SIG-M5 treated with dmso at 0.1 percent for 504 hours (cell line): Measurements from ENCODE around the gene XAGE3.
"Not testable (repeated sequence)": the region's sequence is repeated elsewhere in the genome, so short reads cannot be mapped to it uniquely, and the experiment has no call there.

ENCODE experiments used
- DNase-seq: peaks from one replicate; lab custom pipeline; 2025; ENCODE audit not compliant: unreplicated experiment; lab: John Stamatoyannopoulos, UW

Gene XAGE3, protein sequence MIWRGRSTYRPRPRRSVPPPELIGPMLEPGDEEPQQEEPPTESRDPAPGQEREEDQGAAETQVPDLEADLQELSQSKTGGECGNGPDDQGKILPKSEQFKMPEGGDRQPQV

DNA sequence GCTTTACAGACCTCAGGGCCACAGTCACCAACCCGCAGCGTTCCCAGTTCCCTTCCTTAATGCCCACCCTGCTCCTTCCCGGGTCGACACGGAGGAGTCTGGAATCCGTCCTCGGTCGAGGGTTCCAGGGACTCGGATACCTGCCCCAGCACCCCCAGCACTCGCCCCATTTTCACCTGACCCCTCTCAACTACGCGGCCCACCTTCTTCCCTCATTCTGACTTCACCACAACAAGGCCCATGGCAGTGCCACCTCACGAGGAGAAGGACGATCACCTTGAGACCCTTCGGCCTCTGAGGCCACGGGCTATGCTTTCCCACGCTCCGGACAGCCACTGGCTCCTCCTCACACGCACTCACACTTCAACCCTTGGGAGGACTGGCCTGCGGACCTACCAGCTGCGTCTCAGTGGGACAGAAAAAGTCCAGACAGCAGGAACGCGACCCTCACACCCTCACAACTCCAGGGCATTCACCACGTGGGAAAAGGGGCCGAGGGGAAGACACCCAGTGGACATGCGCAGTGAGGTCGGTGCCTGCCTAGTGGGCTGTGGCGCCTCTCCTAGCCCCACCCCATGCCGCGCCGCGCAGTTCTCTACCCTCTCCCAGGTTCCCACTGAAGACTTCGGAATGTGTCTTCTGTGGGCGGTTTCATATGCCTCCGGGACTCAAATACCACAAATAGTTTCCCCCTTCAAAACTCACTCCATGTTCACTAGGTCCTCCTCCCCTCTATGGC lies at the start of gene XAGE3:
Gene XAGE3, minus strand, starts transcription at position 474 of the 739 bp plus-strand sequence. CDS start 950 bp downstream, outside the sequence.
- no peak for DNase-seq

DNA sequence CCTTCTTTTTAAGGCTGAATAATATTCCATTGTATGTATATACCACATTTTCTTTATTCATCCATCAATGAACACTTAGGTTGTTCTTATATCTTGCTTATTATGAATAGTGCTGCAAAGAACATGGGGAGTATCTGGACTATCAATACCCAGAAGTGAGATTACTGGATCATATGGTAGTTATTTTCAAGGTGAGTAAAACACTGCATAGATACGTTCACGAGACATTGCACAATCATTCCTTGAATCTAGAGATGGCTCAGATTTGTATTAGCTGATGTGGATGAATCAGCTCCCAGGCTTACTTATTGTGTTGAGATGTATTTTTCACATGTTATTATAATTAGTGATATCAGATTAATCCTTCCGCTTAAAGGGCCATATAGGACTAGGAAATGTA lies 46.8 kb upstream of the XAGE3 start:
- DNase-seq = not testable (repeated sequence)

DNA sequence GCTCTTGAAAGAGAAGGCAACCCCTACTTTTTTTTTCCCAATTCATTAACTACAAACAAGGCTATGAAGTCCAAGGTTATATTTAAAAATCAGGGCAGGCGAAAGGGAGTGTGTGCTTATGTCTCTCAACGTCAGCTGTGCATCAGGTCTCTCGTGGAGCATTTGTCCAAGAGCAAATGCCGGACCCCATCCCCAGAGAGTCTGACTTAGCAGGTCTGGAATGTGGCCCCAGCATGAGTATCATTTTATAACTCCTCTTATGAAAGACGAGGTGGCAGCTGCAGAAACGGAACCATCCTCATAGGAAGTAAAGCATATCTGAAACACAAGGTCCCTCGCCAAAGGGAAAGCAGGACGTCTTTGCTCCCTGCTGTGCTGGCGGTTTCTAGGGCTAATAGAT lies 45.8 kb upstream of the XAGE3 start:
- DNase-seq = not testable (repeated sequence)

DNA sequence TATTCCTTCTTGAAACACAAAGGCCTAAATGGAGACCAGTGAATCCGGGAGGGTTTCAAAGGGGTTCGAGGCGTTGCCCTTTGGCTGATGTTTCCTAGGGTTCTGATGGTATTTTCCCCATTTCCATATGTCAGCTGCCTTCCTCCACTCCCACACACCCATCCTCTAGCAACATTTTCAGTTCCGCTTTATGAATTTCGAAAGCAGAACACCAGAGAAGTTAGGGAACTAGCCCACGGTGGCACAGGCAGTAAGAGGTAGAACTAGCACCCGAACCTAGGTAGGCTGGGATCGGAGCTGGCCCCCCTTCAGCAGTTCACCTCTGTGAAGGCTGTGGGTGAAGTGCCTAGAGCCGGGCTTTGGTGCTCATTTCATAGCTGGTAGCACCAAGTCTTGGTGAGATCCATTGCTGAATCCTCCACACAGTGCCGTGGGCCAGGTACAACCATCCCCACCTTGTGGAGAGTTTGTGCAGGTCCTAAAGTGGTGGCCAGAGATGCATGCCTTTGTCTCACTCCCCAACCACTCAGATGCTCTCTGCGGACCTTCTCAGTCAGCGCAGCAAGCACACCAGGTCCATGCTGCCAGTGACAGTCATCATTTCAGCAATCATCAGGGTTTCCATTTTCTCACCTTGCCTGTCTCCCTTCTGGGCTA lies 41.6 kb upstream of the XAGE3 start:
- not testable (repeated sequence) for DNase-seq

DNA sequence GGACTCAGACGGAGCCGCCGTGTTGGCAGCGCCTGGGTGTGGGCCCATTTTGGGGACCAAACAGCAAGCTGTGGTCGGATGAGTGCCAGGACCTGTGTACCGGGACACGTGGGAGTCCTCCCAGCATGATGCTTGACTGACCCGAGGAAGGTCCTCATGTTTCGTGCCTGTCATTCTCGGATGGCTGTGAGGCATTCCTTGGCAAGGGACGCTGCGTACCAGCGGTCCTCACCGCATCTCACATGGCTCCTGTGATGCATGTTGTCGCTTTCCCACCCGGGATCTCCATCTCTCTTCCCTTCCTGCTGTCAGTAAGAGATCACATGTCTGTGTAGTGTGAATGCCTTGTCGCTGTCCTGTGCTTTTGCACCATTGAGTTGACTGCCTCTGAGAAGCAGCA lies 40.0 kb upstream of the XAGE3 start:
- not testable (repeated sequence) for DNase-seq

DNA sequence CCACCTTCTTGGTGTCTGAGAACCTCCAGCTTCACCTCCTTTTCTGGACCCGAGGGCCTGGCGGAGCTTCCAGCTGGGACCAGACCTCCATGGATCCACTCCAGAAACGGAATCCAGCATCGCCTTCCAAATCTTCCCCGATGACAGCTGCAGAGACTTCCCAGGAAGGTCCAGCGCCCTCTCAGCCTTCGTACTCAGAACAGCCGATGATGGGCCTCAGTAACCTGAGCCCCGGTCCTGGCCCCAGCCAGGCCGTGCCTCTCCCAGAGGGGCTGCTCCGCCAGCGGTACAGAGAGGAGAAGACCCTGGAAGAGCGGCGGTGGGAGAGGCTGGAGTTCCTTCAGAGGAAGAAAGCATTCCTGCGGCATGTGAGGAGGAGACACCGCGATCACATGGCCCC lies 39.3 kb upstream of the XAGE3 start:
- DNase-seq = not testable (repeated sequence)

DNA sequence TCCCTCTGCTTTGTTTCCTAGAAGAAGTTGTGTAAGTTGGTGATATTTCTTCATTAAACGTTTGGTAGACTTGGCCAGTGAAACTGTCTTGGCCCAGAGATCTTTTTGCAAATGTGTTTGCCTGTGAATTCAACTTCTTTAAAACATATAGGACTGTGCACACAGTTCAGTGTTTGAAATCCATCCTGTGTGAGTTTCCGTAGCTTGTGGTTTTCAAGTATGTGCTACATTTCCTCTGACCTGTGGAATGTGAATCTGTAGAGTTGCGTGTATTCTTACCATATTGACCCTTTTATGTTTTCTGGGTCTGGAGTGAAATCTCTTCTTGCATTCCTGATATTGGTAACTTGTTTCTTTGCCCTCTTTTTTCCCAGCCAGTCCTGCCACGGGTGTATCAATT lies 38.2 kb upstream of the XAGE3 start:
- DNase-seq = not testable (repeated sequence)

DNA sequence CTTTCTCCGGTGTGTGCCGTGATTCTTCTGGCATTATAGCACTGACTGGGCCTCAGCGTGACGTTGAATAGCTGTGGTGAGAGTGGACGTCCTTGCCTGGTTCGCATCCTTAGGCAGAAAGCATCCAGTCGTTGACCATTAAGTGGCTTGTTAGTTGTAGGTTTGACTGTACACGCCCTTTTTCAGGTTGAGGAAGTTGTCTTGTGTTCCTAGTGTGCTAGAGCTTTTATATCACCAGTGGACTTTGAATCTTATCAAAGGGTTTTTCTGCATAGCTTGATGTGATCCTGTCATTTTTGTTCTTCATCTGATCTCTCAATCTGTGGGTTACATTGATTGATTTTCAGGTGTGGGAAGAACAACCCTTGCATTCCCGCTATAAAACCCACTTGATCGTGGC lies 37.6 kb upstream of the XAGE3 start:
- DNase-seq = not testable (repeated sequence)

DNA sequence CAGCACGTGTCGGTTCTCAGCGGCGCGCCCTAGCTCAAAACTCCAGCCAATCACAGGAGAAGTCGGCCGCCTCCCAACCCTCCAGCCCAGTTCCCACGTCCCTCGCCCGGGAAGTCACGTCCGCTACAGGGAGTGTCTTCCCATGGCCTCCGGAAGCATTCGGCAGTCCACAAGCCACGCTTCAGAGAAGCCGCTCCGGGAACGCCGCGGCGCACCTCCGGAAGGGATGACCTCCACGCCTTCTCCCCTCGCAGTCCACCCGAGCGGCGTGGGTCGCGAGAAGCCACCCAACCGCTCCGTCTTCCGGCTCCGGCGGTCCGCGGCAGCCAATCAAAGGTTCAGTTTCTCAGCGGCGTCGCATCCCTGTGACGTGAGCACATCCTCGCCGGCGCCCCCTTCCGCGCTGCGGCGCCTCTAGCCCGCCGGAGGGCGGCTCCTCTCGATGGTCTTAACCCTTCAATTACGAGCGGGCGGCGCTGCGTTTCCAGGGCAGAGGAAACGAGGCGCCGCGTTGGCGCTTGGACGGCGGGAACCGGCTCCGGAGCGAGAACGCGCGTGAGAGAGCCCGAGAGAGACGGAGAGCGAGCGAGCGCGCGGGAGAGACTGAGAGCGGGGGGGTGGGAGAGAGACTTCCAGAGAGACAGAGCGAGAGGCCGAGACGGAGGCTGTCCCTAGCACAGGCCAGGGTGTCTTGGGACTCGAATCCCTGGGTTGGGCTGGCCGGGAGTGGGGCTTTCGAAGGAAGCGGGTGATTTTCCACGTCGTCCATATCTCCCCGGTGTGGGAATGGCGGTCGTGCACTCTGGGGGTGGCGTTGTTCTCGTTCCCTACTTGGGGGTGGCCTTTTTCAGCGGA lies 29.2 kb upstream of the XAGE3 start, which contains the start of gene FAM156B:
Gene FAM156B, plus strand, starts transcription at position 476 of the 855 bp plus-strand sequence. CDS start 9,896 bp downstream, outside the sequence.
- DNase-seq = not testable (repeated sequence)

DNA sequence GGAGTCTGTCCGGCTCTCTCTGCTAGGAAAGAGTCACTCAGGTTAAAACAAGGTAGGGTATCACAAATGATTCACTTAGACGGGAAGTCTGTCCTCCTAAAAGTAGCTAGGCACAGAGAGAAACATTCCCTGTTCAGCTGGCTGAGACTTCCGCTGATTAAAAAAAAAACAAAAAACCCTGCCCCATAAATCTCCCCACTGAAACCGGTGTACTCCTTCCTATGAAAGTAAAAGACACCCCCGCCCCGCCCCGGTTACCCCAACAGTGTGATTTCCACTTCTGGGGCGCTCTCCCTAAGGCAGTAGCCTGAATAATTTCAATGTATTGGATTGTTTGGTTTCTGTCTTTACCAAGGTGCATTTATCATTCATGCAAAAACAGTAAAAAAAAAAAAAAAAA lies 28.6 kb upstream of the XAGE3 start:
- DNase-seq = not testable (repeated sequence)

DNA sequence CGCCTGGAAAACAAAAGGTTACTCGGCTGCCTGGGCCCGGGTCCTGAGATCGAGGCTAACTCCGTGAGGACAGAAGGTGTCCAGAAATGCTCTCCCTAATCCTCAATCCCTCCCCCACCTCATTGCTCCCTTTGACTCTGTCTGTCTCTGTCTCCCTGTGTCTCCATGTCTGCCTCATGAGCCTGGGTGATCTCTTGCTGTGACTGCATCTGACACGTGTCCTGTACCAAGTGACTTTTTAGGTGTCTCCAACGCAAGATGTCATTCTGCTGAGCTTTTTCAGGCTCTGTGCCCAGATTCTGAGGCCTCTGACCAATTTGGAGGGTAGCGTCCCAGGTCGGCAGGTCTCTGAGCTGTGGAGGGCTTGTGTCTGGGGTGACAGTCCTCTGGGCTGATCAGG lies 20.2 kb upstream of the XAGE3 start:
- DNase-seq = not testable (repeated sequence)

DNA sequence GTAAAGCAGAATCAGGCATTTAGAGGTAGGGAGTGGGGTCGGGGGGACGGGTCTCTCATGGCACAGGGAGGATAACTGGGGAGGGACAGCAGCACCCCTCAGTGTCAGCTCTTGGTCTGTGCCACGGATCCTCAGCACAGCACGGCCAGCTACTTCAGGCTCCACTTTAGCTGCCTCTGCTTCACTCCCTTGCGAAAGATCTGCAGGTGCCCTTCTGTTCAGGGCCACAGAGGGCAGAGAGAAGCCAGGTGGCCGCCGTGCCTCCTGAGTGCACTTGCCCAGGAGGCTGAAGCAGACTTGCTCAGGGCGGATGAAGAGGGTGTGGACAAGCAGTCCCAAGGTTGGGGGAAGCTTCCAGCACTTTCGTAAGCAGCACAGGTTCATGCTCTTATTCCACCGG lies 19.6 kb upstream of the XAGE3 start:
- DNase-seq = not testable (repeated sequence)

DNA sequence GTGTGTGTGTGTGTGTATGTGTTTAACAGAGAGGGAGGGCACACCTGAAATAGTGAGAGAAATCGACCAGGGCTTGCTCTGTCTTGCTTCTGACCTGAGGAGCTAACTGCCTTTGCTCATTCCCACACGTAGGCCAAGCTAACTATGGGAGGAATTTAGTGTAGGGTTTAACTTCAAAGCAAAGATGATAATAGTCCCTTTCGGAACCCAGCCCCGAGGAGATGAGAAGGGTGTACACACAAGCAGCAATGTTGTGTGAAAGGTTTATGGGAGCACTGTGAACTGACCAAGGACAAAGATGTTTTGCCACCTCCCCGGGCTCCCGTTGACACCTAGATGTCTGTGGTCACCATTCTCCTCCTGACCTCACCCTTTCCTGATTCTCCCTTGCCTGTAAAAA lies 8.5 kb upstream of the XAGE3 start:
- DNase-seq = not testable (repeated sequence)

DNA sequence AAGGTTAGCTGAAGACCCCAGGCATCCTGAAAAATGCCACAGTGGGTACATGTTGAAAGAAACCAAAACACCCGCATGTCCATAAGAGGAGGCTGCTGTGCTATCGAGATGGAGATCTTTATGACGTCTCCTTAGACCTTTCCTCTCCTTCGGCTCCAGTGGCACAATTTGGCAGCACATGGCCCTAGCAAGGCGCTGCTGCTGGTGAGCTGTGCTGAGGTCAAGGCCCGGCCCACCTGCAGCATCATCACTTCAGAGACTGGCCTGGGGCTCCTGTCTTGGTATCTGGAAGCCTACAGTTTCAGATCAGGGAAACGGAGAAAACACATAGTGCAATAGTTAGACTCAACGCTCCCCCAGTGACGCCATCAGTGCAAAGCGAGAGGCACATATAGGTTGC lies 7.6 kb upstream of the XAGE3 start:
- DNase-seq = not testable (repeated sequence)

DNA sequence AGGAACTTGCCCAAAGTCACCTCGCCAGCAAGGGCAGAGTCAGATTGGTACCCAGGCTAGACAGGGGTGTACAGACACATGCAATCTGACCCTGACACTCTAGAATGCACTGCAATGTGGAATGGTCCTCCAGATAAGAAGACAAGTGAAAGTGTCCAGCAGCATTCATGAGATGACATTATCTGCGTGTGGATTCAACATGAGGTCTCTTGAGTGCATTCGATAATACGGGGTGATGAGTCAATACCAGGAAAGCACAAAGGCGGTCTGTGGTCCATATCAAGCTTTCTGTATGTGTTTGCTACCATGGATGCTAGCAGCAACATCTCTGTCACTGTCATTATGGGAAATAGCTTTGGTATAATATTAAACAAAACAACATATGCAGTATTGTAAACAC lies 6.8 kb upstream of the XAGE3 start:
- no peak for DNase-seq

DNA sequence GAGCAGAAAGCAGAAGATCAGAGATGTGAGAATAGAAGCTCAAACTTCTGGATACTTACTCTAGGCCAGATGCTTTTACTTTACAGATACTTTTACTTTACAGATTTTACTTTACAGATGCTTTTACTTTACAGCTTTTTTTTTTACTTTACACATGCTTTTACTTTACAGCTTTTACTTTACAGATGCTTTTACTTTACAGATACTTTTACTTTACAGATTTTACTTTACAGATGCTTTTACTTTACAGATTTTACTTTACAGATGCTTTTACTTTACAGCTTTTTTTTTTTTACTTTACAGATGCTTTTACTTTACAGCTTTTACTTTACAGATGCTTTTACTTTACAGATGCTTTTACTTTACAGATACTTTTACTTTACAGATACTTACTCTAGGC lies 5.9 kb upstream of the XAGE3 start:
- not testable (repeated sequence) for DNase-seq

DNA sequence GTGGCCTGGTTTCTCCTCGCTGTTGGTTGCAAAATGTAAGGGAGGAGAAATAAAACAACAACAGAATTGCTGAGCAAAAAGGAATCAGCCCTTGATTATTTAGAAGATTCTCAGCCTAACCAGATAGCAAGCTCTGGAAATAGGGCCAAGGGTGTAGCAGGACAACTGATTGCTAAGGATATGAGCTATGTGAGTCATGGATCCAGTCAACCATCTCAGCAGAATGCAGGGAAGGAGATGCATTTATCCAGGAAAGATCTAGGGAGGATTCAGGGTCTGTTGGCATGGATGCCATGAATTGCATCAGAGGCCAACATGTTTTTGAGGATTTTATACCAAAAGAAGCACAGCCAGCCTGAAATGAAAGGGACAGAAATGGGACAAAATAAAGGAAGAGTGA lies 2.2 kb upstream of the XAGE3 start:
- DNase-seq = no peak

DNA sequence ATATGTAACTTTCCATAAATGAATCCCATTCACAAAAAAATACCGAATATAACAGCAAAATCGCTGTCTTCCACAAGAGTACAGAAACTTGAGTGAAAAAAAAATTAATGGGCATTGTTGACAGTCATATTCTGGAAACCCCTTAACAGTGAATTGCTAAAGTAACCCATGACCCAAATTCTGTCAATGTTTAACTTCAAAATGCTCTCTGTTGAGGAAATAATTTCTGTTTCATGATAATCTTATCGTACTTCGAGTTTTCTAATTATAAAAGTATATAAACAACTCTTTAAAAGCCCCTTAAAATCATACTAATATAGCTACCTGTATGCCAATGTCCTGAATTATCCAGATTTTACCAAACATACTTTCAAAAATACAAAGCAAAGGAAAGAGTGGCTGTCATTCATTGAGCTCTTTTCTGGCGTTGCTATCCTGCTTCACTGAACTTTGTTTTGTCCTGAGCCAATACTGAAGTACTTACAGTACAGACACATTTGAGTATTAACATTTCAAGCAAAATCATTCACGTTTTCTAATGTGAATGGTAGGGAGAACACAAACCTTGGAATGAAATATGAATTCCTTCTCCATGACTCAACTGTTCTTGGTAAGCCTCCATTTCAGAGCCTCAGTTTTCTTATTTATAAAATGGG lies 2.4 kb downstream of the XAGE3 start:
- DNase-seq = no peak

DNA sequence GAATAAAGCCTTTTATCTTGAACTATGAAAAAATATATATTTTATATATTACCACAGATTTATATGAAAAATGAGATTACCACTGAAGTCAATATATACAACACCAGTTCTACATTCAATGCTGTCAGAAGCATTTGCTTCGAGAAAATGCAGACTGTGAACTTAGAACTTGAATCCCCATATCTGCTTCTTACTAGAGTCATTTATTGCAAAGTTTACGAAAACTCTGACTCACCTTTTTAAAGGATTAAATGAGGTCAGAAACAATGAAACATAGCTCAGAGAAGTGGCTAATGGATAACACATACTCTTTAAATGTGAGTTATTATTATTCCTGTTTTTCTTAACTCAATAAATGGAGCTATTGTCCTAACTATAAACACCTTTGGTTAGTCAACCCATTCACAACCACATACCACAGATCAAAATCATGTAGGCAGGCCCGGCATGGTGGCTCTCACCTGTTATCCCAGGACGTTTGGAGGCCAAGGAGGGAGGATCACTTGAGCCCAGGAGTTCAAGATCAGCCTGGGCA lies 10.8 kb downstream of the XAGE3 start:
- not testable (repeated sequence) for DNase-seq

DNA sequence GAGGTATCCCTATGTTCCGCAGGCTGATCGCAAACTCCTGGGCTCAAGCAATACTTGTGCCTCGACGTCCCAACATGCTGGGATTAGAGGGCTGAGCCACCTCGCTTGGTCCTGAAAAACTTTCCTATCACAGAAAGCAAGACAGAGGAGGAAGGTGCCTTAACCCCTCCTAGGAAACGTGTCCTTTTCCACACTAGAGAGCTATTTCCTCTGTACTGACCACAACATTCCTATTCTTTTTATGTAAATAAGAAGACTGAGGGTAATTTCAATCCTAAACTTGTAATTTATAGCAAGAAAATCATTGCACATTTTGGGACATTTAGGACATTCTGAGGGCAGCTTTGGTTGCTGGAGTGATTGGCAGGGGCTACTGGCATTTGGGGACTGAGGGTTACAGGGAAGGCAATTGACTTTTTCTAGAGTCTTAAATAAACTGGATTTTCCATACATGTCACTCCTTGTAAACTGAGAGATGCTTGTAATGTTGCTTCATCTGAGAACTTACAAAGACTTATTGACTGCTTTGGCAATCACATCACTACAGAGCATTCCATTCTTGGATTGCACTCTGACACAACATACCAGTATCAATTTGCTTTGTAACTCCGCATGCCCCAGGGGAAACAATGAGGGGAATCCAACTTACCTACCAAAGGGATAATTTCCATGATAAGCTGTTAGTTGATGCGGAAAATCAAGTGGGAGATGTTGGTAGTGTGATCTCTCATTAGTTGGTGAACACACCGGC lies 15.6 kb downstream of the XAGE3 start:
- no peak for DNase-seq
